Raji (cell line): ENCODE results near the gene ABTB2.

Experiments used
- POLR2A ChIP-seq: IDR thresholded peaks from 2 replicates; pipeline ENCODE4 v1.6.1; 2011; ENCODE audit warnings: low read depth, low read length, control low read depth; ENCODE audit not compliant: insufficient read depth

ABTB2 gene

GRCh38 chr11:34274712-34275398, 83.0 kb downstream of the ABTB2 start:
- TF ChIP-seq POLR2A, result no peak

GRCh38 chr11:34273099-34273498, 84.7 kb downstream of the ABTB2 start:
- no peak for TF ChIP-seq POLR2A

- no peak for TF ChIP-seq POLR2A
Observed at GRCh38 chr11:34271727-34272126, 86.1 kb downstream of the ABTB2 start.

GRCh38 chr11:34270711-34271110, 87.1 kb downstream of the ABTB2 start:
- TF ChIP-seq POLR2A, result no peak

- TF ChIP-seq POLR2A, result no peak
Observed at GRCh38 chr11:34269694-34270245, 88.0 kb downstream of the ABTB2 start.

- no peak for TF ChIP-seq POLR2A
Observed at GRCh38 chr11:34268906-34269430, 88.8 kb downstream of the ABTB2 start.

- TF ChIP-seq POLR2A, result no peak
Observed at GRCh38 chr11:34267417-34267816, 90.4 kb downstream of the ABTB2 start.

GRCh38 chr11:34267013-34267412, 90.8 kb downstream of the ABTB2 start:
- TF ChIP-seq POLR2A, result no peak

- no peak for TF ChIP-seq POLR2A
Observed at GRCh38 chr11:34266090-34266912, 91.5 kb downstream of the ABTB2 start.

- TF ChIP-seq POLR2A, result no peak
Observed at GRCh38 chr11:34264303-34265110, 93.3 kb downstream of the ABTB2 start.

- no peak for TF ChIP-seq POLR2A
Observed at GRCh38 chr11:34263441-34264091, 94.2 kb downstream of the ABTB2 start.

GRCh38 chr11:34262531-34263081, 95.2 kb downstream of the ABTB2 start:
- no peak for TF ChIP-seq POLR2A

- no peak for TF ChIP-seq POLR2A
Observed at GRCh38 chr11:34261820-34262219, 96.0 kb downstream of the ABTB2 start.

GRCh38 chr11:34261095-34261494, 96.7 kb downstream of the ABTB2 start:
- no peak for TF ChIP-seq POLR2A

- no peak for TF ChIP-seq POLR2A
Observed at GRCh38 chr11:34260072-34260575, 97.7 kb downstream of the ABTB2 start.

GRCh38 chr11:34259087-34259486, 98.7 kb downstream of the ABTB2 start:
- no peak for TF ChIP-seq POLR2A
